ENCODE data around the gene MTFR2.
A peak's percentile ranks its signal among the peaks of the same experiment; 100 is the strongest.

MTFR2 gene

DNA sequence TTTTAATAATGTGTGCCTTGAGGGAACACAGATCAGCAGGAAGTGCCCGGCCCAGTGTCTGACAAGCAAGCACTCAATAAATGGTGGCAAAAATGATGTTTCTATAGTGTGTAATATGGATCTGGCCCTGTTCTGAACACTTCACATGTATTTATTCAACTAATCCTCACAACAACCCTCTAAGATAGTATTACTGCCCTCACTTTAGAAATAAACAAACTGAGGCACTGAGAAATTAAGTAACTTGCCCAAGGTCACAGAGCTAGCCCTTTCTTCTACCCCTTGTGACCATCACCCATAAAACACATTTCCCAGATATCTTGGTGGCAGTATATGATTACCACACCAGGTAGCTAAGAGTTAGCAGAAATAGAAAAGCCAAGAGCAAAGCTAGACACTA lies 12.8 kb upstream of the MTFR2 start:
- TF ChIP-seq, protein P1, sequence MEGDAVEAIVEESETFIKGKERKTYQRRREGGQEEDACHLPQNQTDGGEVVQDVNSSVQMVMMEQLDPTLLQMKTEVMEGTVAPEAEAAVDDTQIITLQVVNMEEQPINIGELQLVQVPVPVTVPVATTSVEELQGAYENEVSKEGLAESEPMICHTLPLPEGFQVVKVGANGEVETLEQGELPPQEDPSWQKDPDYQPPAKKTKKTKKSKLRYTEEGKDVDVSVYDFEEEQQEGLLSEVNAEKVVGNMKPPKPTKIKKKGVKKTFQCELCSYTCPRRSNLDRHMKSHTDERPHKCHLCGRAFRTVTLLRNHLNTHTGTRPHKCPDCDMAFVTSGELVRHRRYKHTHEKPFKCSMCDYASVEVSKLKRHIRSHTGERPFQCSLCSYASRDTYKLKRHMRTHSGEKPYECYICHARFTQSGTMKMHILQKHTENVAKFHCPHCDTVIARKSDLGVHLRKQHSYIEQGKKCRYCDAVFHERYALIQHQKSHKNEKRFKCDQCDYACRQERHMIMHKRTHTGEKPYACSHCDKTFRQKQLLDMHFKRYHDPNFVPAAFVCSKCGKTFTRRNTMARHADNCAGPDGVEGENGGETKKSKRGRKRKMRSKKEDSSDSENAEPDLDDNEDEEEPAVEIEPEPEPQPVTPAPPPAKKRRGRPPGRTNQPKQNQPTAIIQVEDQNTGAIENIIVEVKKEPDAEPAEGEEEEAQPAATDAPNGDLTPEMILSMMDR (IDR thresholded peaks at IDR 0.05; ENCODE audit: low read depth, low read length), result no peak
- DNase-seq (ENCODE audit: low read depth, low spot score), result no peak
- H3K4me3 ChIP-seq (ENCODE audit: low read depth, low read length), result no peak overlapping the region
- in situ Hi-C loops (cut with HindIII; ENCODE audit: low sequenced_read_pairs), result no loop called here

DNA sequence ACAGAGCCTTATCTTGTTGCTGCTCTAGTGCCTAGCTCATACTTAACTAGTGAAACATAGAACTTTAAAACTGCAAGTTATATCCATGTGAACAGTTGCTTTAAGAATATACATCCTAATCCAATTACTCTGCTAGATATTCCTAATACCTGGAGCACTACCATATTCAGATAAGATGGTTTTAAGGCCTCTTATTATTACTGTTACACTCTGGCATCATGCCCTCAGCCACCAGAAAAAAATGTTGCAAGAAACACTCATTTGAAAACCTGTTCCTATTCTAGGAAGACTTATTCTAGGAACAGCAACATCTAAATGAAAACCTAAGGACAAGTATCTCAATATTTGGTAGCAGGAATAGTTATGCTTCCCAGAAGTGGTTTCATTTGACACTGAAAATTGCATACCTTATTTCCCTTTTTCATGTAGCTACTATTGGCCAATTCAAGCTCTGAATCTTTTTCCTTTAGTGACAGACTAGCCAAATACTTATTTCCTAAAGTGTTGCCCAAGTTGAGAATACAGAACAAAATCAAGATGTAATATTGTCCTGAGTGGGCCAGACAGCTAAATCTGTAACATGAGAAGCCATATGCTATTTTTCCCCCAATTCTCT lies 4.8 kb upstream of the MTFR2 start:
- H3K4me3 ChIP-seq (ENCODE audit: low read depth, low read length), result no peak overlapping the region
- no peak for DNase-seq (ENCODE audit: low read depth, low spot score)
- in situ Hi-C loops (cut with HindIII; ENCODE audit: low sequenced_read_pairs), result no loop called here
- TF ChIP-seq, protein P1 (IDR thresholded peaks at IDR 0.05; ENCODE audit: low read depth, low read length), result no peak

DNA sequence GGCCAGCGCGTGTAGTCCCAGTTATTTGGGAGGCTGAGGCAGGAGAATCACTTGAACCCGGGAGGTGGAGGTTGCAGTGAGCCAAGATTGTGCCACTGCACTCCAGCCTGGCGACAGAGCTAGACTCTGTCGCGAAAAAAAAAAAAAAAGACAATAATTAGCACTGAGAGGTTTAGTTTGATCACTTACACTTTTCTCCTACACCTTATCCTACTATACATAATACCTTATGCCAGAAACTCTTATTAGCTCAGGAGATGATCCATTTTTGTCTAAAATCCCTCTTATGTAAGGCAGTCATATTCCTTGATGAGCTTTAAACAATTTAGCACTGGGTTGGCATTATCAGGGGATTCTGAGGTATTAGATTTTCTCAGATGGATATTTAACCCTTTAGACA lies 3.6 kb upstream of the MTFR2 start:
- in situ Hi-C loops (cut with HindIII; ENCODE audit: low sequenced_read_pairs), result no loop called here
- TF ChIP-seq, protein P1 (IDR thresholded peaks at IDR 0.05; ENCODE audit: low read depth, low read length), result no peak
- no peak for DNase-seq (ENCODE audit: low read depth, low spot score)

DNA sequence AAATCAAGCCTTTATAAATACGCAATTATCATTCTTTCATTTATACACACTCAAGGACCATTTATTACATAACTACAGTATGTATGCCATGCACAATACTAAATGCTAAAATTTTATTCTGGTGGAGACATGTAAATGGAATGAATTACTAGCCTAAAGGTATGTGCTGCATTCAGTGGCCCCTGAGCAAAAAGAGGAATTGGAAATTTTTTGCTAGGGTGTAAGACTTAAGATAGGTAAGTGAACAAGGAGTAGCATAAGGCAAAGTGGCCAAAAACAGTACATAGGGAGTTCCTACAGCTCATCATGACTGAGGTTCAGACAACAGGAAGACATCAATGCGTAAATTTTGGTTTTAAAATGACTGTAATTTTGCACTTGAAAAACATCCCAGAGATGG lies 2.3 kb upstream of the MTFR2 start:
- H3K4me3 ChIP-seq (ENCODE audit: low read depth, low read length), result no peak overlapping the region
- in situ Hi-C loops (cut with HindIII; ENCODE audit: low sequenced_read_pairs), result no loop called here
- no peak for DNase-seq (ENCODE audit: low read depth, low spot score)
- TF ChIP-seq, protein P1 (IDR thresholded peaks at IDR 0.05; ENCODE audit: low read depth, low read length), result no peak

More for the DNA sequence above, 3.6 kb upstream of the MTFR2 start:
- H3K4me3 ChIP-seq (ENCODE audit: low read depth, low read length), result no peak overlapping the region

DNA sequence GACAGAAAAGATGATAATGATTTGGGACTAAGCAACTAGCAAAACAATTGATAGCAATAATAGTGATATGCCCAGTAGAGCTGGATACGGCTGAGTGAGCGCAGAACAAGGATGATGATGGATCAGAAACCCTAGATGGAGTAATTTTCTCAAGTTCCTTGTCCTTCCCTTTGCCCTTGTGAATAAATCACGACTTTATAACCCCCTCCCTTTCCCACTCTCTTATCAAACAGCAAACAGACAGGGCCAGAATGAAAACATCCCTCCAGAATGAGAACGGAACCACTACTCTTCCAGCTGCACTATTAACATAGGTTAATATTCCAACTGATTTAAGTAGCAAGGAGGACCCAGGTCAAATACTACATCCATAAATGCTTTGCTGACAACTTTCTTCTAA lies 1.3 kb upstream of the MTFR2 start:
- TF ChIP-seq, protein P1 (IDR thresholded peaks at IDR 0.05; ENCODE audit: low read depth, low read length), result no peak
- H3K4me3 ChIP-seq (ENCODE audit: low read depth, low read length), result no peak overlapping the region
- no peak for DNase-seq (ENCODE audit: low read depth, low spot score)
- in situ Hi-C loops (cut with HindIII; ENCODE audit: low sequenced_read_pairs), result no loop called here

DNA sequence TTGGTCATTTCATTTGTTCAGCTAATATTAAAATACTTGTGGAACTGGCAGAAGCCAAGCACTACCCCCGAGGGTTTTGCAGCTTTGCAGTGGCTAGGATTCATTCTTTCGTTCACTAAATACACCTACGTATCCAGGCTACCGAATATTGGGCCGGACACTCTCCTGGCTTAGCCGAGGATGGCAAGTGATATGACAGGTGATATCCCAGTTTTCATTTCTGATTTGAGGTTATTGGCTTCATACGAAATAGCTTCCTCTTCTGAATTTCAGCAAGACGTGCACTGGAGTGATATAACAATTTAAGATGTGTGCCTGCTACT lies 536 bp upstream of the MTFR2 start:
- peak overlapping the region; percentile 89 for H3K4me3 ChIP-seq (ENCODE audit: low read depth, low read length)
- TF ChIP-seq, protein P1 (IDR thresholded peaks at IDR 0.05; ENCODE audit: low read depth, low read length), result no peak
- DNase-seq (ENCODE audit: low read depth, low spot score), result no peak
- in situ Hi-C loops (cut with HindIII; ENCODE audit: low sequenced_read_pairs), result no loop called here

DNA sequence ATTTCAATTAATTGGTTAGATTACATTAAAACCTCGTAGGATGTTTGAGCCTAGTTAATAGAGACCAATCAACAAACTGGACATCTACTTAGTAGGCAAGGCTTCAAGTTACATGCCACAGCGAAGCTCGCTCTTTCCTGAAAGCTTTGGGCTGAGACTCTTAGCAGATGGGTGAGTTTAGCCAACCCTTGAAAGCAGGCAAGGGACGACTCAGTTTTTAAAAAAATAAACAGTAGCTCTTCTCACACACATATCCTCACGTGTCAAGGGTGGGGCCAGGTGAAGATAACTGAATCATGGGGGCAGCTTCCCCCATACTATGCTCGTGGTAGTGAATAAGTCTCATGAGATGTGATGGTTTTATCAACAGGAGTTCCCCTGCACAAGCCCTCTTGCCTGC lies 775 bp downstream of the MTFR2 start:
- TF ChIP-seq, protein P1 (IDR thresholded peaks at IDR 0.05; ENCODE audit: low read depth, low read length), result no peak
- DNase-seq (ENCODE audit: low read depth, low spot score), result no peak
- in situ Hi-C loops (cut with HindIII; ENCODE audit: low sequenced_read_pairs), result no loop called here
- H3K4me3 ChIP-seq (ENCODE audit: low read depth, low read length), result peak overlapping the region; percentile 89

All from astrocyte of the spinal cord (primary cell).